HUES48 (cell line): Measurements from ENCODE around the gene ABCA1.

Experiments
- H3K27ac ChIP-seq: one replicate; pipeline ENCODE4 v1.7.0; 2013; ENCODE audit warnings: low read depth, low read length, inconsistent platforms
- H3K27me3 ChIP-seq: 2 replicates; pipeline ENCODE4 v1.6.1; 2013; ENCODE audit warnings: mild to moderate bottlenecking, low read length; ENCODE audit not compliant: control insufficient read depth, insufficient read depth
- H3K36me3 ChIP-seq: 2 replicates; pipeline ENCODE4 v1.6.1; 2013; ENCODE audit warnings: low read length; ENCODE audit not compliant: control insufficient read depth, insufficient read depth
- H3K4me1 ChIP-seq: 2 replicates; pipeline ENCODE4 v1.6.1; 2013; ENCODE audit warnings: mild to moderate bottlenecking, low read length; ENCODE audit not compliant: control insufficient read depth, insufficient read depth
- H3K4me3 ChIP-seq: 2 replicates; pipeline ENCODE4 v1.5.1; 2013; ENCODE audit warnings: mild to moderate bottlenecking, low read depth, low read length
- H3K9ac ChIP-seq: 2 replicates; pipeline ENCODE4 v1.6.1; 2013; ENCODE audit warnings: mild to moderate bottlenecking, low read depth, low read length, moderate library complexity
- H3K9me3 ChIP-seq: 2 replicates; pipeline ENCODE4 v1.6.1; 2013; ENCODE audit warnings: low read length; ENCODE audit not compliant: control insufficient read depth, insufficient read depth

Gene ABCA1

DNA sequence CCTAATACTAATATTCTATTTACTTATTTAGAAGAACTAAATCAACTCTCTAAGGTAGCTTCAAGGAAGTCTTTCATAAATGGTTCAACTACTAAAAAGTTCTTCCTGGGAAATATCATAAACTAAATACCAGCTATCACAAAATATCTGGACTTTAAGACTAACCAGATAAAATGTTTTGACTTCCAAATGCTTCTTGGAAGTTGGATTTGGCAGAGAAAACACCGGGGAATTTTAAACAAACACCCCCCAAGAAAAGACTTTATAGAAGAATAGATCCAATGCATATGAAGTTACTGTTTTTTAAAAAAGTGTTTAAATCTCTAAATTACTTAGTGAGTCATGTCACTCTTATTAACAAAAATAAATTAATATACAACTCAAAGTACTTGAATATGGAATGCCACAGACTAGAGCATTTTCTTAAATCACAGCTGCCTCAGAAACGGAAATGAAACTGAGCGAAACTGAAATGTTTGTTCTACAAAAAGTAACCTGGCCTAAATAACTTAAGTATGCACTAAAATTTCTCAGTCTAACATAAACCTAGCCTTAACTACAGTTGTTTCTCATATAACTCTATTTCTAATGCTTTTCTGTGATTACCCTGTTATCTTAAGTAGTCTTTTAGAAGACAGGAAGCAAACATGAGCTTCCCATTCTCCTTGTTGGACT is 6.8 kb downstream of the ABCA1 start:
- Histone ChIP-seq H3K9ac (no peak overlapping the region), H3K4me1 (peaks cover 7% of the 10 kb centered on the region), H3K27me3 (no peaks in the 10 kb centered on the region; the same call in 1 of the 2 replicates), H3K4me3 (no peak overlapping the region), H3K27ac (no peak overlapping the region), H3K9me3 (no peaks in the 10 kb centered on the region), H3K36me3 (no peaks in the 10 kb centered on the region)

DNA sequence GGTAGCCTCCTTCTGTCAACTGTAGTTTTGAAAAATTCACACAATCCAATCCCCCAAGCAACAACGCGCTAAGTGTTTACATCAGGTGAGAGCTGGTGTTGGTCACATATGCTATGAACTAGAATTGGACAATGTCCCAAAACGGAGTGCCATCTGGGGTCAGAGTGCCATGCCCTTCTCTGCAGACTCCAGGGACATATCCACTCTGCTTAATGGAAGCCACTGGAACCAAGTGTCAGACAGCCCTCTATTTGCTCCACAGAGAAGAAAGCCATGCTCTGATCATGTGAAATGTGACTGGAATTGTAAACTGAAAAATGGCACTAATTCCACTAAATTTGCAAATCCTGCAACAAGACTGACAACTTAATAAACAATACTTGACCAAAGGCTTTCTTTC is 12.2 kb downstream of the ABCA1 start:
- H3K27me3 ChIP-seq: no peaks in the 10 kb centered on the region
- H3K9ac ChIP-seq: no peak overlapping the region
- H3K36me3 ChIP-seq: no peaks in the 10 kb centered on the region
- no peak overlapping the region for H3K4me3 ChIP-seq
- no peaks in the 10 kb centered on the region for H3K9me3 ChIP-seq
- peaks cover 7% of the 10 kb centered on the region; the same call in 1 of the 2 replicates for H3K4me1 ChIP-seq
- no peak overlapping the region for H3K27ac ChIP-seq

DNA sequence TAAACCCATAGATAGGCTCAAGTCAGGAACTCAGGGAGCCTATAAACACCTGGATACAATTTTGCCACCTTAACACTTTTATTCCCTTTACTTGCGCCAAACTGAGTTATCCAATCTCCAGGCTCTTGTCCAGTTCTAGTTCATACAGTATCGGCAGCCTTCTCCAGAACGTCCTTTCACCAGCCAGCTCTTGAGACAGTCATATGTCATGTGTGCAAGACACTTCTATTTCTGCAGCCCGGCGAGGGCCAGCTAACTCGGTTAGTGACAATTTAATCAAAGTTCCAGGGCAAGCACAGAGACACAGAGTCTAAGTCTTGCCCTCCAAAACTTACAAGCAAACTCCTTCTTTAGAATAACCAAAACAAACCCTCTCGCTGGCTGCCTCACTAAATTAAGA is 12.9 kb downstream of the ABCA1 start:
- H3K27me3 ChIP-seq: no peaks in the 10 kb centered on the region
- H3K4me1 ChIP-seq: peaks cover 7% of the 10 kb centered on the region; the same call in 1 of the 2 replicates
- no peaks in the 10 kb centered on the region for H3K9me3 ChIP-seq
- no peaks in the 10 kb centered on the region for H3K36me3 ChIP-seq
- no peak overlapping the region for H3K27ac ChIP-seq
- H3K4me3 ChIP-seq: no peak overlapping the region
- no peak overlapping the region for H3K9ac ChIP-seq

DNA sequence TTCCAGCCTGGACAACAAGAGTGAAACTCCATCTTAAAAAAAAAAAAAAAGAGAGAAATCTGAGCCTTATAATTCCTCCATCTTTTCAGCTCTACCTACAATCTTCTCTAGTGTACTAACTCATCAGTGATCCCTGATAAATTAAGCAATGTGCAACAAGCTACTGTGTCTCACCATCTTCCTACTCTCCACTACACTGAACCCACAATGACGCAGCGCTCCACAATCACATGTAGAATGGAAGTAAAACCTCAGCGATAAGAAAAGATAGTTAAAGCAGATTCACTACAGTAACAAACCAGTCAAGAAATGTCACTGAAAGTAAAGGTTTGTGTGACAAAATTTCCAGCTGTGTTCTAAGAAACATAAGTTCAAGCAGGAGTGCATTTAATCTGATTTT is 13.5 kb downstream of the ABCA1 start:
- H3K4me3 ChIP-seq: no peak overlapping the region
- H3K9ac ChIP-seq: no peak overlapping the region
- H3K27me3 ChIP-seq: no peaks in the 10 kb centered on the region
- H3K36me3 ChIP-seq: no peaks in the 10 kb centered on the region
- no peak overlapping the region for H3K27ac ChIP-seq
- no peaks in the 10 kb centered on the region for H3K9me3 ChIP-seq
- peaks cover 7% of the 10 kb centered on the region; the same call in 1 of the 2 replicates for H3K4me1 ChIP-seq

DNA sequence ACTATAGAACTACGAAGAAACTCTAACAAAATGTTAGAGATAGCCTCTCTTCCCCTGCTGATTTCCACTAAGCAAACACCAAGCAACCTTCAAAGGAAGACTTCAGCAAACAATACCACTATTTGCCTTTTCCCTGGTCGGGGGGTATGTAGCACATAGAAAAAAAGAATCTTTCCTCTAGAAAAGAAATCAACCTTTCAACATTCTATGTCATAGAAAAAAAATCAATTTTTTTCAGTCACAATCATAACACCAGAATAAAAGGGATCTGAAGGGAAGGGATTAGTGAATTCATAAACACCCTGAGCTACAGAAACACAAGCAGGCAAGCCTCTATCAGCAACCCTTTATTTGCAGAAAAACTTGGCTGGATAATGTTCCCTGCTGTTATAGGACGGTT is 15.3 kb downstream of the ABCA1 start:
- no peaks in the 10 kb centered on the region for H3K9me3 ChIP-seq
- no peak overlapping the region for H3K4me3 ChIP-seq
- H3K27me3 ChIP-seq: no peaks in the 10 kb centered on the region
- no peak overlapping the region for H3K9ac ChIP-seq
- peaks cover 7% of the 10 kb centered on the region; the same call in 1 of the 2 replicates for H3K4me1 ChIP-seq
- H3K27ac ChIP-seq: no peak overlapping the region
- no peaks in the 10 kb centered on the region for H3K36me3 ChIP-seq

DNA sequence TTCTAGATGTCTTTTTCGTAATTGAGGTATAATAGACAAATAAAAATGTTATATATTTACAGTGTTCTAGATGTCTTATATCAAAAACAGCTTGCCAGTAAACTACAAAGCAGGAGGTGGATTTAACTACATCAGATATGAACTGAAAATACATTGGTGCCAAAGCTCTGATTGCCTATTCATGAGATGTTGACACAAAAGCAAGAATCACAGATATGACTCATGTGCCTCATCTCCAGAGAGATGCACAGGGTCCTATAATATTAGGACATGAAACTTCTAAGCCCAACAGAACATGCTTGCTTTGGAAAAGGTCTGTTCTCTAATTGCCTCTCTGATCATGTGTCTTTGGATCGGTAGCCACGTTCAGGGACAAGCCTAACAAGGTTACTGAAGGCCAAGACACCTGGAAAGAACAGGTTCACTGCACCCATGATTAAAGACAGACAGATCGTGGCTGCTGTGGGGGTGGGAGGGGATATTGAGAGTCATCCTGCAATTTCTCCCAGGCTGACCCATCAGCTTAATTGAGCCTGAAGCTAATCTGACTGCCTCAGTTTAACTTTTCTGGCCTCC is 16.8 kb downstream of the ABCA1 start:
- no peak overlapping the region for H3K9ac ChIP-seq
- H3K4me1 ChIP-seq: peaks cover 7% of the 10 kb centered on the region; the same call in 1 of the 2 replicates
- H3K9me3 ChIP-seq: no peaks in the 10 kb centered on the region
- H3K27me3 ChIP-seq: no peaks in the 10 kb centered on the region
- H3K36me3 ChIP-seq: no peaks in the 10 kb centered on the region
- H3K27ac ChIP-seq: no peak overlapping the region
- no peak overlapping the region for H3K4me3 ChIP-seq

DNA sequence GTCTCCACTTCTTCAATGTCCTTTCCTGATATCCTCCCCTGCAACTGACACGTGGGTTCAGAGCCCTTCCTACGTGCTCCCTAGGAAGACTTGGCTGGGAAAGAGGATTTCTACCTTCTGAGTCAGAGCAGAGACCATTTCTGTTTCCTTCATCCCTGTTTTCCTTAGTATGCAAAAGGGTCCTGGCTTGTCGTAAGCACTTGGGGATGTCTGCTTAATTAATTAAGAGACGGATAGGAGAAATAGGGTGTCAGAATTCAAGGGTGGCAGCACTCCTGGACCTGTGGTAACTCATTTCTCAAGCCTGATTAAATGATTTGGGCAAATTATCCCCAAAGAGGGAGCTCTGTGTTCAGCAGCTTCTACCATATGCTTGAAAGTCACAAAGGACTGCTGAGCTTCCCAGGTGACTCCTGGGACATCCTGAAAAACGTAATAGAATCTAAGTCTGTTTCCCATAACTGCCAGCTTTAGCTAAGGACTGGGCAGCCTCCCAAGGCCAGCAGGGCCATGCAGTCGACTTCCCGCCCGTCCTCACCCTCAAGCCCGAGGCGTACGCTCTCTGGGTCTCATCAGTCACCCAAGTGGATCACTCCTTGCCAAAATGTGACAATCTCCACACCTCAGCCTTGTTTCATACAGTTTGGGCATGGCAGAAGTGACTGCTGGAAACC is 20.5 kb downstream of the ABCA1 start:
- Histone ChIP-seq H3K27ac (no peak overlapping the region), H3K36me3 (no peaks in the 10 kb centered on the region)

DNA sequence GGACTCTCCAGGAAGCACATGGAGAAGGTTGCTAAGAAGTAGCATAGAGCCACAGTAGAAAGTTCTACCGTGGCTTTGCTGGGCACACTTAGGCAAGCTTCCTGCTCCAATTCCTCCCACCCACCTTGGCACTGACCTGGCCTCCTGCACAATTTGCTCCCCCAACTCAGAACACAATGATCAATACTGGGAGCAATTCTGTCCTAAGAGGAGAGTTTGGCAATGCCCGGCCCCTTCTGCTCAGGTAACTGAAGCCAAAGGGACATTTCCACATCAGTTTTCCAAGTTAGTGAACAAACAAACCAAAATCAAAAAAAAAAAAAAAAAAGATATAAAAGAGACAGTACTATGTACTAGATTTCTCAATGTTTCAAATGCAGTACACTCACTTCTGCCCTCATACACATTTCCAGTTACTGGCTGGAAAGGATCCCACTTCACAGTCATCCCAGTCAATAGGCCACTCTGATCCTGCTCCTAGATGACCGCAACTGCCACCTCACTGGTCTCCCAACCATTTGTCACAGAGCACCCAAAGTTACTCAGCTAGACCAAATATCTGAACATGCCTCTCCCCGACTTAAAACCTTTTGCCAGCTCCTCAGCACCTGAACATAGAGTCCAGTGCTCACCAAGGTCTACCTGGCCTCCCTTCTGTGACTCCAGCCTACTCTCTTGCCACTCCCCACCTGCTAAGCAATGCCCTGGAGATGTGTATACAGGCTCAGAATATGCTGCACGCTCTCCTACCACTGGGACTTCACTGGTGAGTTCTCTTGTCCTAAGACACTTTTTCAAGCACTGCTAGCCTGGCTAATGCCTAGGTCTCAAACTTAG is 21.3 kb downstream of the ABCA1 start:
- no peaks in the 10 kb centered on the region for H3K9me3 ChIP-seq
- H3K27ac ChIP-seq: no peak overlapping the region
- no peak overlapping the region for H3K9ac ChIP-seq
- no peaks in the 10 kb centered on the region for H3K27me3 ChIP-seq
- H3K4me1 ChIP-seq: peaks cover 7% of the 10 kb centered on the region; the same call in 1 of the 2 replicates
- H3K4me3 ChIP-seq: no peak overlapping the region
- no peaks in the 10 kb centered on the region for H3K36me3 ChIP-seq

More for the DNA sequence above, 20.5 kb downstream of the ABCA1 start:
- peaks cover 7% of the 10 kb centered on the region; the same call in 1 of the 2 replicates for H3K4me1 ChIP-seq
- no peaks in the 10 kb centered on the region for H3K27me3 ChIP-seq
- no peaks in the 10 kb centered on the region for H3K9me3 ChIP-seq
- no peak overlapping the region for H3K4me3 ChIP-seq
- H3K9ac ChIP-seq: no peak overlapping the region

DNA sequence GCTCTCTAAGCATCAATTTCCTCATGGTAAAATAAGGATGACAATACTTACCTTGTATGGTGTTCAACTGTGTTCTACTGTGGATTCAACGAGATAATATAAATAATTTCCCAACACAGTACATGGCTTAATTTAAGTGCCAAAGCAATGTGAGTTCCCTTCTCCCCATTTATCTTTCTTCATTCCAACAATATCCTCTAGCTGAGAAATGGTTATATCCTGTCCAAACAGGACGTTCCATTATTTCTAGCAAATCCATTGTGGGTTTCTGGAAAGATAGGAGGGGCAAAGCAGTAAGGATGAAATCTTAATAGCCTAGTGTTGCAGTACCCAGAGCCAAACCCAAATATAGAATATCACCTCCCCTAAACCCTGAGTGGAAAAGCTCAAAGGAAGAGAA is 22.0 kb downstream of the ABCA1 start:
- Histone ChIP-seq H3K4me3 (no peak overlapping the region), H3K27me3 (no peaks in the 10 kb centered on the region), H3K4me1 (peaks cover 7% of the 10 kb centered on the region; the same call in 1 of the 2 replicates), H3K27ac (no peak overlapping the region), H3K9ac (no peak overlapping the region), H3K36me3 (no peaks in the 10 kb centered on the region), H3K9me3 (no peaks in the 10 kb centered on the region)

DNA sequence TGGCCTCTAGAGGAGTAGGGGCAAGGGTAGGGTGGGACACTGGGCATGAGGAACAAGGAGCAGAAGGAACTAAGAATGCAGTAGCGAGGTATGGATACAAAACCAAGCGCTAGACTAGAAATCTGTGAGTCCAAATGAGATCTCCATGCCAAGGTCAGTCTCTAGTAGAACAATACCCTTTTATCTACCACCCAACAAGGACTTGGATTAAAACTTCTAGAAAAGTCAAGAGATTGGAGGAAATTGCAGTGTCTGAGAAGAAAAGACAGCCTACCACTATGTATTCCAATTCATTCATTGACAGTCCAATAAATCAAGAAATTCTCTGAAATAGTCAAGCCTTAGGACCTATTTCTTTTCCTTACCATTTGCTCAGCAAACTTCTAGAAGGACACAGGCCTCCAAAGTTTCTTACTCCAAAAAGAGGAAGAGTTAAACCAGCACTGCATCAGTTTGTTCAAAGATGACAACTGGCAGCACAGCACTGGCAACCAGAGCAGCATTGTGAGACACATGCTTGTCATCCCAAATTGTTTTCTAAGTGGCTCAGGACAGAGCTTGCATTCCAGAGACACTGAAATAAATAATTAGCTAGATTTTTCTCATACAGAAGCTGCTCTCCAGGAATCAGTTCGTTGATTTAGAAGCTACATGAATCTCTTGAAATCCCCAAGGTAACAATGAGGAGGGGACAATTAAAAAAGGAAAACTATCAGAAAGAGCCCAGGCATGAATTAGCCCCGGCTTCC is 22.6 kb downstream of the ABCA1 start:
- no peak overlapping the region for H3K27ac ChIP-seq
- H3K9ac ChIP-seq: no peak overlapping the region
- H3K27me3 ChIP-seq: no peaks in the 10 kb centered on the region
- no peaks in the 10 kb centered on the region for H3K9me3 ChIP-seq
- no peak overlapping the region for H3K4me3 ChIP-seq
- H3K4me1 ChIP-seq: peaks cover 11% of the 10 kb centered on the region
- no peaks in the 10 kb centered on the region for H3K36me3 ChIP-seq
